Fibroblast of lung (primary cell): ENCODE results near the gene CHCHD6.

Experiments
- CTCF ChIP-seq, 2 donors: IDR thresholded peaks in 1 of 2; conservative IDR thresholded peaks in 1 of 2; 1 replicate in 1 of 2; 2 replicates in 1 of 2; pipeline ENCODE4 v1.5.1; 2011 to 2012; ENCODE audit warnings: low read length in 2 of 2, control low read depth in 1 of 2, inconsistent platforms in 1 of 2, low read depth in 1 of 2, mild to moderate bottlenecking in 1 of 2
- EZH2 ChIP-seq: IDR thresholded peaks from 2 replicates; pipeline ENCODE4 v1.5.1; 2012; ENCODE audit warnings: low read length, control low read depth, mild to moderate bottlenecking; ENCODE audit errors: missing control alignments

DNA sequence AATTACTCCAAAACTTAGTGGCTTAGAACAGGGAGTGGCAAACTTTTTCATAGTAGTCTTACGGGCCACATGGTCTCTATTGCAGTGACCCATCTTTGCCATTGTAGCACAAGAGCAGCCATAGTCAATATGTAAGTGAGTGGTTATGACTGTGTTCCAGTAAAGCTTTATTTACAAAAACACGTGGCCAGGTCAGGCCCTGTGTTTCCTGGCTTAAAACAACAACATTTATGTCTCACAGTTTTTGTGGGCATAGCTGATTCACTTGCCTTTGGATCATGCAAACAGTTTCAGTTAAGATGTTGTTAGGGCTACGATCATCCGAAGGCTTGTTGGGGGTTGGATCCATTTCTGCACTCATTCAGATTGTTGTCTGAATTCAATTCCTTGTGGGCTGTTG, 103.8 kb downstream of the CHCHD6 start:
- TF ChIP-seq CTCF (conservative IDR thresholded peaks at IDR 0.05 in 1 of 2, IDR thresholded peaks at IDR 0.05 in 1 of 2; ENCODE audit: low read depth in 1 of 2, low read length in 2 of 2) = no peak
- no peak for TF ChIP-seq EZH2
